Thymus (tissue), 11 donors: ENCODE results near the gene IMP3. TPM values are rescaled to one million over a fixed set of nuclear protein-coding genes. Genes with fewer than 3 reads are reported as not detected.

ENCODE experiments used
- DNase-seq, 9 donors: peaks; one replicate each; pipeline ENCODE4 v3.0.0-alpha.2; 2013; ENCODE audit warnings: low spot score in 9 of 9, low read depth in 6 of 9, missing footprints in 1 of 9
- H3K27ac ChIP-seq, 2 donors: one replicate each; pipeline ENCODE4 v1.5.1; 2013; ENCODE audit warnings: control low read depth in 1 of 2, low read depth in 1 of 2, low read length in 1 of 2, mild to moderate bottlenecking in 1 of 2, moderate library complexity in 1 of 2
- H3K27me3 ChIP-seq, 2 donors: one replicate each; pipeline ENCODE4 v1.5.1; 2013; ENCODE audit warnings: low read length in 1 of 2; ENCODE audit not compliant: control insufficient read depth in 2 of 2, insufficient read depth in 1 of 2
- H3K36me3 ChIP-seq, 2 donors: one replicate each; pipeline ENCODE4 v1.5.1; 2013; ENCODE audit warnings: low read length in 1 of 2, mild to moderate bottlenecking in 1 of 2, moderate library complexity in 1 of 2; ENCODE audit not compliant: control insufficient read depth in 2 of 2, insufficient read depth in 2 of 2
- H3K4me1 ChIP-seq, 2 donors: one replicate each; pipeline ENCODE4 v1.5.1; 2013; ENCODE audit warnings: low read length in 2 of 2; ENCODE audit not compliant: control insufficient read depth in 2 of 2, insufficient read depth in 2 of 2
- H3K4me3 ChIP-seq, 2 donors: one replicate each; pipeline ENCODE4 v1.5.1; 2013; ENCODE audit warnings: low read length in 2 of 2, control low read depth in 1 of 2, mild to moderate bottlenecking in 1 of 2
- H3K9me3 ChIP-seq, 2 donors: one replicate each; pipeline ENCODE4 v1.5.1; 2013; ENCODE audit warnings: low read length in 1 of 2, mild to moderate bottlenecking in 1 of 2; ENCODE audit not compliant: control insufficient read depth in 2 of 2, insufficient read depth in 1 of 2
- WGBS: extraction: QIAGEN DNeasy Blood & Tissue Kit; methylation state at CpG from one replicate; pipeline ENCODE4 v1.1.7; 2013; 5-methylcytosine and 5-hydroxymethylcytosine counted together
- polyA plus RNA-seq: library from polyadenylated mRNA; stranded (reverse); fragments of 200-250 nt; gene quantifications from one replicate; pipeline ENCODE4 v1.2.3, GENCODE V29; 2013
- total RNA-seq: library from RNA; stranded (reverse); fragments of 120-200 nt; gene quantifications from one replicate; pipeline ENCODE4 v1.2.4, GENCODE V29; 2013
- donor health status: healthy.

Gene IMP3
- total and polyA plus RNA-seq, 2 donors = 81.5 to 97.3 TPM

DNA sequence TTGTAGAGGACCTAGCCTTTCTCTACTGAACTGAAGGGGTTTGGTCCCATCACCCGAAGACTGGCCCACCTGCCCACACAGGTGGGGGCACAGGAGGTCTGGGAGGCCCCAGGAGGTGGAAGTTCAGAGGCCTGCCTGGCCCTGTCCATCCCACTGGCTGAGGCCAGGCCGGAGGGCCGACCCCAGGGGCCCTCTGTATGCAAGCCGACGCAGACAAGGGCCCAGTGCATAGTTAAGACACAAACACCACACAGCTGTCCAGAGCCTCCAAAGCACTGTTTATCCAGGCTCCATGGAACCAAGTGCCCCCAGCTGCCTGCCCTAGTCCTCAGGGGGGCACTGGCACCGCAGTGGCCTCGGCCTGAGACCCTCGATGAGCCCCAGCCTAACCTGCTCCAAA, 34.3 kb upstream of the IMP3 start:
- Histone ChIP-seq H3K36me3 (no peaks in the 10 kb centered on the region), H3K27me3 (no peaks in the 10 kb centered on the region), H3K27ac (no peak overlapping the region), H3K4me1 (no peaks in the 10 kb centered on the region), H3K9me3 (no peaks in the 10 kb centered on the region), H3K4me3 (no peak overlapping the region)
- WGBS = 96% methylated on average over 8 of the region's 8 CpGs
- DNase-seq = no peak

DNA sequence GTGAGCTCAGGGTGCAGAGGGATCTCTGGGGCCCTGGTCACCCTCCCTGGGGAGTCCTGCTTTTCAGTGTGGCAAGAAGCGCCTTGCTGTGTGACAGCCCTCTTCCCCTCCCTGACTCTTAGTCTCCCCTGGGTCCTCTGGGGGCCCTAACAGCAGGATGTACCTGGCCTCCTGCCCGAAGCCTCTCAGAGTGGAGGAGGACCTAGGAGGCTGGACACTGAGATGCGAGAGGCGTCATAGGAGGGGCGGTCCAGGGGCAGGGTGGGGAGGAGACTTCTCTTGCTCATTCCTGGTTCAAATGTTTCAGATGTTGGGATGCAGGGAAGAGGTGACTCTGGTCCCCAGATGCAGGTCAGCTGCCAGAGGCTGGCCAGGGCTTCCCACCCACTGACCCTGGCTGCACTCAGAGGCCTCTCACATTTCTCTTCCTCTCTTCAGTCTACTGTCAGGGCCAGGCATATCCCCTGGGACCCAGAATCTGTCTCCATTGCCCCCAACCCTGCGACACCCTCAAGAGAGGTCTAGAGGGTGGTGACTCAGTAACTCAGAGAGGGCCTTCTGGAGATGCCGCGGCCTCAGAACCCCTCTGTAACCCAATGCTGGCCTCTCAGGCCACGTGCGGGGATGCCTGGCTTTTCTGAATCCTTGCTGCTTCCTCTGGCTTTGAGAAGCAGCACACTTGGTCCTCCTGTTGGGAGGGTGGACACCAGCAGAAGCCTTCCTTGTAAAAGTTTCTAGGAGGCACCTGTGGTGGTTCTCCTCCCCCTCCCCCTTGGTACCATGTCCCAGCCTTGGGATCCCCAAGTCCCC, 33.6 kb upstream of the IMP3 start:
- DNase-seq = no peak
- 95% methylated on average over 10 of the region's 10 CpGs for WGBS

DNA sequence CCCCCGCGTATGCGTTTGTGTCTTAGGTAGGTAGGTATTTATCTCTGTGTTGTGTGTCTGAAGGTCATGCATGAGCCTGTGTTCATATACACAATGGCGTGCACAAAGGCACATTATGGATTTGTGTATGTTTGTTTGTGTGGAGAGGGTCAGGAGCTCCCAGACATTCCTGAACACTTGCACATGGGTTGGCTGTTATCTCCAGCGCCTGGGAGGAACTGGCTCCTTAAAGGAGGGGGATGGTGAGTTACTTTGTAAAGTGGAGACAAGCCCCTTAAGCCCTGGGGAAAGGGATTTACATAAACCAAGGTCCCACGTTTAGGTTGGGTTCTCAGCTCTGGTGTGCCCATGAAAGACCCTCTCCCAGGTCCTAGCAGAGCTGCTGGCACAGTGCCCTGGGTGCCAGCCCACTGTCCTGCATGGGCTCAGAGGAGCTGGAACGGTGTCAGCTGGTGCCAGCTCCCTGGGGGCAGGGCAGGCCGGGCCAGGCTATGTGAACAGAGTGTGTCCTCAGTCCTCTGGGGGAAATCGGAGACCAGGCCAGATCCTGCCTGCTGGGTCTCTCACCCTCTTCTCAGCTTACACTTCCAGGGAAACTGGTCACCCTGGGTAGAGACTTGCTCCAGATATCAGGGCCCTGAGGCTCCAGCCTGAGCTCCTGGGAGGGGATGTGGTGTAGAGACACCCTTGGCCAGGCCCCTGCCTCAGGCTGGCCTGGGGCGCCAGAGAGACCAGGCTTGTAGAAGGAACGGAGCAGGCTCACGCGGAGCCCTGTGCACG, 32.8 kb upstream of the IMP3 start:
- no peaks in the 10 kb centered on the region for H3K4me1 ChIP-seq
- 95% methylated on average over 14 of the region's 14 CpGs for WGBS
- H3K9me3 ChIP-seq = no peaks in the 10 kb centered on the region
- H3K27me3 ChIP-seq = no peaks in the 10 kb centered on the region
- no peak overlapping the region for H3K27ac ChIP-seq
- no peak overlapping the region for H3K4me3 ChIP-seq
- DNase-seq = no peak
- H3K36me3 ChIP-seq = no peaks in the 10 kb centered on the region

More for the DNA sequence above, 33.6 kb upstream of the IMP3 start:
- no peak overlapping the region for H3K4me3 ChIP-seq
- no peaks in the 10 kb centered on the region for H3K27me3 ChIP-seq
- no peak overlapping the region for H3K27ac ChIP-seq
- H3K36me3 ChIP-seq = no peaks in the 10 kb centered on the region
- H3K4me1 ChIP-seq = no peaks in the 10 kb centered on the region
- H3K9me3 ChIP-seq = no peaks in the 10 kb centered on the region

DNA sequence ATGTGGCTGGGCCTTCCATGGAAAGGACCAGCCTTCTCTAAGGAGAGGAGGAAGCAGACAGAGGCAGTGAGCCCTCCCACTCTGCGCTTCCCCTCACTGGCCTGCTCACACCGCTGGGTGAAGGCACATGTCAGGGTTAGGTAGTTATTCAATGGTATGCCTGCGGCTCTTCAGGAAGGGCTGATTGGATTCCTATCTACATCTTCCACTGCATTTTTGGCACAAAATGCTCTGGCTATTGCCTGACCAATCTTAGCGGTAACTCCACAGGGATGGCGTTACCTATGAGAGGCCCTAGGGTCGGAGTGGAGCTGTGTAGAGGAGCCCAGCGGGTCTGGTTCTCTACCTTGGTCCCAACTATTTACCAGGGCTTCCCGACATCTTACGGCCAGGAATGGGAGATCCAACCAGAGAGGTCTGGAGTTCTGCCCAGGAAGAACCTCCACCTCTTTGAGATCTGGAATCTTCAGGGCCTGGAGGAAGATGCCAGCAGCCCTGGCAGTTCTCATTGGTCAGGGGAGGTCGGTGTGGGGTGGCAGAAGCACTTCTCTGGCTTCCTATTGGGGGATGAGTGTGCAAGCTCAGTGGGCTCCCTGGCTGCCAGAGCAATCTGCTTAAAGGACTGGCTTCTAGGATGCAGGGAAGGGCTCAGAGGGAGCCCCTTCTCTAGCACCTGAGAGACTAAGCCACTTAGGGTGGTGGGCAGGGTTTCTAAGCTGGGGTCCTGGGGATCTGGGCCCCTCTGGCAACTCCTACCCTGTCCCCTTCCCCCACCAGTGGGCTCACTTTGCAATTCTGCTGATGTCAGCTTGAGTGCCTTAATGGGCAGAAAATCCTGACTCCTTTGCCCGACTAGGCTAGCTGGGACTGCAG, 31.9 kb upstream of the IMP3 start:
- 91% methylated on average over 11 of the region's 11 CpGs for WGBS
- no peaks in the 10 kb centered on the region for H3K27me3 ChIP-seq
- no peaks in the 10 kb centered on the region for H3K4me1 ChIP-seq

DNA sequence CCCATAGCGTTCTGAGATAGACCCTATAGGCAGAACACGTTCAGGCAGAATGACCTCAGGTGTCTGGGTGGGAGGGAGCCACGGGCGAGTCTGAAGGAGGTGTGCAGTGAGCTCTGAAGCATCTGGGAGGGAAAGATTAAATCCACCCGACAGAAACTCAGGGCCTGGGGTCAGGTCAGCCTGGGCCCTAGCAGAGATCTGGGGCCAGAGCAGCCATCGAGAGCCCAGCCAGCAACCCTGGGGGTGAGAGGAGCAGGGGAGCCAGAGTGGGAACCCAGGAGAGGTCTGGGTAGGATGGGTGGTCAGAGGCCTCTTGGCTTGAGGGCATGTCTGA, 29.8 kb upstream of the IMP3 start:
- no peaks in the 10 kb centered on the region for H3K36me3 ChIP-seq
- DNase-seq = no peak
- no peak overlapping the region for H3K4me3 ChIP-seq
- 95% methylated on average over 6 of the region's 6 CpGs for WGBS
- no peak overlapping the region for H3K27ac ChIP-seq
- no peaks in the 10 kb centered on the region for H3K4me1 ChIP-seq
- H3K27me3 ChIP-seq = no peaks in the 10 kb centered on the region
- no peaks in the 10 kb centered on the region for H3K9me3 ChIP-seq

More for the DNA sequence above, 31.9 kb upstream of the IMP3 start:
- DNase-seq = no peak
- Histone ChIP-seq H3K36me3 (no peaks in the 10 kb centered on the region), H3K4me3 (no peak overlapping the region), H3K9me3 (no peaks in the 10 kb centered on the region), H3K27ac (no peak overlapping the region)

DNA sequence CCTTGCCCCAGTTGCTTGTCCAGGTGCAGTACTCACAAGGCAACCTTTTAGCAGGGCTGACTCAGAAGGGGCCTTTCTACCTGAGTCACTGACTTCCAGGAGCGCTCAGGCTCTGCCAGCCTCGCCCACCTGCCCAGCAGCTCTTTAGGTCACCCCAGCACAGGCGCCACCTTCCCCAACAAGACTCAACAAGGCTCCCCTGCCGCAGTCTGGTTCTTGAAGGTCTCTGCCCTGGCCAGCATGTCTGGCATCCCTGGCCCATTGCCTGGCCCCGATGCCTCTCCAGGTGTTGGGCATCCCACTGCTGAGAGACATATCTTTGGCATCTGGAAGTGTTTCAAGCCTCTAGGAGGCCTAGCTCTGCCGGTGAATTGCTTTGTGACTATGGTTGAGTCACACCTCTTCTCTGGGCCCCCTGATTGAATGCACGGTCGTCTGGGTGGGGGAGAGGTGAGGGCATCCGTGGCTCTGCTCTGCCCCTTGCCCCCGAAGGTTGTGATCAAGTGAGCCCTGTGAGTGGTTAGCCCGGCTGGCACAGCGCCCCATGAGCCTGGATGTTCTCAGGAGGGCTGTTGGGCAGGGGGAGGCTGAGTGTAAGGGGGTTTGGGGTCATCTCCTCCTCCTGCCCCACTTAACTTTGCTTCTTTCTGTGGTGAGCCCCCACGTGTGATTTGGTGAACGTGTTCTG, 29.3 kb upstream of the IMP3 start:
- 92% methylated on average over 14 of the region's 14 CpGs for WGBS
- no peaks in the 10 kb centered on the region for H3K4me1 ChIP-seq
- no peaks in the 10 kb centered on the region for H3K36me3 ChIP-seq
- no peaks in the 10 kb centered on the region for H3K9me3 ChIP-seq
- no peaks in the 10 kb centered on the region for H3K27me3 ChIP-seq
- no peak for DNase-seq
- H3K4me3 ChIP-seq = no peak overlapping the region
- H3K27ac ChIP-seq = no peak overlapping the region

DNA sequence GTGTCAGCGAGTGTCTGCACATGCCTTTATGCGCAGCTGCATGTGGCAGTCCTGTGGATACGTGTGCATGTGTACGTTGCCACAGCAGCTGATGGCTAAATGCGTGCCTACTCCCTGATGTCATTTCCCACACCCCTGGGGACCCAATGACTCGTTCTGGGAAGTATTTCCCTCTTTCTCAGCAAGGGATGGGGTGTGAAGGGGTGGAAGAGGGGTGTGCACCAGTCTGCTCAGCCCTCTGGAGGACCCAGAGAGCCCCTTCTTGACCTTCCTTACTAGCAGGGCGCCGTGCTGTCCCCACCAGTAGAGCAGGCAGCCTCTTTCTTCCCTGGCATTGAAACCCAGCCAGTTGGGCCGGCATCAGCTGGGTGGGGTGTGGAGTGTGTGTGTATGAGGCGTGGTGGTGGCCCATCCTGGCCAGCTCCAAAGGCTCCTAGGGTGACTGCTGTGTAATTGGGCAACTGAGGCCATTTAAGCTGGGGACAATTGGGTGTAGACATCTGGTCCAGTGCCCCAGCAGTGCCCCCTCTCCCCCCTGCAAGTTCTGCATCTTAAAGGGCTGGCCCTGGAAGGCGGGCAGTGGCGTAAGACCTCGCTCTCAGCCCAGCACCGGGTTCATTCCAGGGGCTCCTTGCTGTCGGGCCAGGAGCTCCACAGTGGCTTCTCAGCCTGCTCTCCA, 26.9 kb upstream of the IMP3 start:
- Histone ChIP-seq H3K4me1 (no peaks in the 10 kb centered on the region), H3K27ac (no peak overlapping the region), H3K36me3 (no peaks in the 10 kb centered on the region), H3K9me3 (no peaks in the 10 kb centered on the region), H3K4me3 (no peak overlapping the region), H3K27me3 (no peaks in the 10 kb centered on the region)
- WGBS = 91% methylated on average over 15 of the region's 15 CpGs
- no peak for DNase-seq

DNA sequence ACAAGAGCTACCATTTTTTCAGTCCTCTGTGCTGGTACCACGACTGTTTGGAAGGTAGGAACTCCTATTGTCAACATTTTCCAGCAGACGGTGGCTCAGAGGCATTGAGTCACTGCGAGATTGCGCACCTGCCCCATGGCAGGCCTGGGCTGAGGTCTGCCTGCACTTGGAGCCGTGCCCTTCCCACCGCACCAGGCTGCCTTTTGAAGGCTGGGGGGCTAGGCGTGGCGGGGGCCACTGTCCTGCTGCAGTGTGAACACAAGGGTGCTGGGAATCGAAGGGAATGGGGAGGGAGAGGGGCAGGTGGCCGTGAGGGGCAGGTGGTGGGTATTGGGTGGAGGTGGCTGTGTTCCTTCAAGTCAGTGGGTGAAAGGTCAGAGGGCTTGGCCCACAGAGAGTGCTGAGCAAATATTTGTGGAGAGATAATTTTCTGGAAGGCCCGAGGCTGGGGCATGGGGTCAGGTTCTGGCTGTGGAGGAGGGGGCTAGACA, 24.0 kb upstream of the IMP3 start:
- Histone ChIP-seq H3K9me3 (no peaks in the 10 kb centered on the region), H3K27me3 (no peaks in the 10 kb centered on the region), H3K27ac (no peak overlapping the region), H3K36me3 (no peaks in the 10 kb centered on the region), H3K4me3 (no peak overlapping the region), H3K4me1 (peaks cover 0 to 8% of the 10 kb centered on the region in 2 donors)
- WGBS = 91% methylated on average over 11 of the region's 11 CpGs
- no peak for DNase-seq
